ENCODE data around the gene TMEM151B. TPM values are rescaled to one million over a fixed set of nuclear protein-coding genes. Genes with fewer than 3 reads are reported as not detected.

TMEM151B gene
- total and polyA plus RNA-seq, 9 of the 15 experiments (the other 6 are each of a cell fraction or from before 2014, with no cell fraction given) = not detected

DNA sequence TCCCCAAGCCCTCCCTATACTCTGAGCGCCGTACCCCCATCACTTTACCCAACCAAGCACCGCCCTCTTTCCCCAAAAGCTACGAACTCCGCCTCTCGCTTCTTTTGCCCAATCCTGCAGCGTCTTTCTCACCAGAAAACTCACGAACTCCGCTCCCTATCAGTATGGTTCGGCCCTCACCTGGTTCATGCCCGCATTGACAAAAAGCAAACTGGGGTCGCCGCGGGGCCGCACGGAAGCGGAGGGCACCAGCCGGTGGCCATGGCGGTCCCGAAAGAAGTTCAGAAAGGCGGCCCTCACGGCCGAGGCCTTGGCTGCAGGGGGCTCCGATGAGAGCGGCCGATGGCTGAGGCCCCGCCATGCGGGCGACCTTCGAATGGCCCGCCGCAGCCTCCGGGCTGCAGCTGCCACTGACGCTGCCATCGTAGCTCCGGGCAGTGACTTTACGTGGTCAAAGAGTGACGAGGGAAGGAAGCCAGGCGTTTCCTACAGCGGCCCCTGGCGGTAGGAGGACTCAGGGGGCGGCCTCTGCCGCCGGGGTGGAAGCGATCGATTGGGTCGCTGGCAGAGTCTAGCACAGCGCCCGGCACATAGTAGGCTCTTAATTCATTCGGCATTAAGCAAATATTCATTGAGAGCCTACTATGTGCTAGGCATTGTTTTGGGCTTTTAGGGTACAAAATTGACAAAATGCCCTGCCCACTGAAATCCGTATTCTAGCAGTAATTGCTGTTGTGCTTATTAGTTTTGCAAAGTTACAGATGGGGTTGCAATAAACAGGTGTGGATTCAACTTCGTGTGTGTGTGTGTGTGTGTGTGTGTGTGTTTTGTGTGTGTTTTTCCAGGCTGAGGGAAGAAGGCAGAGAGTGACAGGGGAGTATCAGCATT is 42.9 kb downstream of the TMEM151B start, which contains the start of gene AARS2 (continued):
- no peak for TF ChIP-seq ZNF561 (CRISPR knock-in tag; conservative IDR thresholded peaks at IDR 0.05)
- no peak for TF ChIP-seq SMAD2 (IDR thresholded peaks at IDR 0.05; ENCODE audit: low read depth, low read length)
- peak; percentile 72; the same call in 1 of the 2 replicates for TF ChIP-seq ZNF175 (CRISPR knock-in tag; IDR thresholded peaks at IDR 0.05; ENCODE audit: low read depth)
- TF ChIP-seq, protein P1, sequence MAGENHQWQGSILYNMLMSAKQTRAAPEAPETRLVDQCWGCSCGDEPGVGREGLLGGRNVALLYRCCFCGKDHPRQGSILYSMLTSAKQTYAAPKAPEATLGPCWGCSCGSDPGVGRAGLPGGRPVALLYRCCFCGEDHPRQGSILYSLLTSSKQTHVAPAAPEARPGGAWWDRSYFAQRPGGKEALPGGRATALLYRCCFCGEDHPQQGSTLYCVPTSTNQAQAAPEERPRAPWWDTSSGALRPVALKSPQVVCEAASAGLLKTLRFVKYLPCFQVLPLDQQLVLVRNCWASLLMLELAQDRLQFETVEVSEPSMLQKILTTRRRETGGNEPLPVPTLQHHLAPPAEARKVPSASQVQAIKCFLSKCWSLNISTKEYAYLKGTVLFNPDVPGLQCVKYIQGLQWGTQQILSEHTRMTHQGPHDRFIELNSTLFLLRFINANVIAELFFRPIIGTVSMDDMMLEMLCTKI (IDR thresholded peaks at IDR 0.05; ENCODE audit: partially characterized antibody) = no peak
- no peak for TF ChIP-seq ZNF717 (CRISPR knock-in tag; IDR thresholded peaks at IDR 0.05)
- TF ChIP-seq, protein P2, sequence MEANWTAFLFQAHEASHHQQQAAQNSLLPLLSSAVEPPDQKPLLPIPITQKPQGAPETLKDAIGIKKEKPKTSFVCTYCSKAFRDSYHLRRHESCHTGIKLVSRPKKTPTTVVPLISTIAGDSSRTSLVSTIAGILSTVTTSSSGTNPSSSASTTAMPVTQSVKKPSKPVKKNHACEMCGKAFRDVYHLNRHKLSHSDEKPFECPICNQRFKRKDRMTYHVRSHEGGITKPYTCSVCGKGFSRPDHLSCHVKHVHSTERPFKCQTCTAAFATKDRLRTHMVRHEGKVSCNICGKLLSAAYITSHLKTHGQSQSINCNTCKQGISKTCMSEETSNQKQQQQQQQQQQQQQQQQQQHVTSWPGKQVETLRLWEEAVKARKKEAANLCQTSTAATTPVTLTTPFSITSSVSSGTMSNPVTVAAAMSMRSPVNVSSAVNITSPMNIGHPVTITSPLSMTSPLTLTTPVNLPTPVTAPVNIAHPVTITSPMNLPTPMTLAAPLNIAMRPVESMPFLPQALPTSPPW (CRISPR knock-in tag; IDR thresholded peaks at IDR 0.05) = peak; percentile 69
- peak; percentile 99 for TF ChIP-seq XRCC5 (IDR thresholded peaks at IDR 0.05; ENCODE audit: low read depth, low read length)
- TF ChIP-seq EWSR1 (IDR thresholded peaks at IDR 0.05; ENCODE audit: borderline replicate concordance, low read depth, partially characterized antibody) = no peak
- peak; percentile 45; the same call in 1 of the 2 replicates for TF ChIP-seq DMBX1 (CRISPR knock-in tag; IDR thresholded peaks at IDR 0.05; ENCODE audit: borderline replicate concordance)
- TF ChIP-seq, protein P3, sequence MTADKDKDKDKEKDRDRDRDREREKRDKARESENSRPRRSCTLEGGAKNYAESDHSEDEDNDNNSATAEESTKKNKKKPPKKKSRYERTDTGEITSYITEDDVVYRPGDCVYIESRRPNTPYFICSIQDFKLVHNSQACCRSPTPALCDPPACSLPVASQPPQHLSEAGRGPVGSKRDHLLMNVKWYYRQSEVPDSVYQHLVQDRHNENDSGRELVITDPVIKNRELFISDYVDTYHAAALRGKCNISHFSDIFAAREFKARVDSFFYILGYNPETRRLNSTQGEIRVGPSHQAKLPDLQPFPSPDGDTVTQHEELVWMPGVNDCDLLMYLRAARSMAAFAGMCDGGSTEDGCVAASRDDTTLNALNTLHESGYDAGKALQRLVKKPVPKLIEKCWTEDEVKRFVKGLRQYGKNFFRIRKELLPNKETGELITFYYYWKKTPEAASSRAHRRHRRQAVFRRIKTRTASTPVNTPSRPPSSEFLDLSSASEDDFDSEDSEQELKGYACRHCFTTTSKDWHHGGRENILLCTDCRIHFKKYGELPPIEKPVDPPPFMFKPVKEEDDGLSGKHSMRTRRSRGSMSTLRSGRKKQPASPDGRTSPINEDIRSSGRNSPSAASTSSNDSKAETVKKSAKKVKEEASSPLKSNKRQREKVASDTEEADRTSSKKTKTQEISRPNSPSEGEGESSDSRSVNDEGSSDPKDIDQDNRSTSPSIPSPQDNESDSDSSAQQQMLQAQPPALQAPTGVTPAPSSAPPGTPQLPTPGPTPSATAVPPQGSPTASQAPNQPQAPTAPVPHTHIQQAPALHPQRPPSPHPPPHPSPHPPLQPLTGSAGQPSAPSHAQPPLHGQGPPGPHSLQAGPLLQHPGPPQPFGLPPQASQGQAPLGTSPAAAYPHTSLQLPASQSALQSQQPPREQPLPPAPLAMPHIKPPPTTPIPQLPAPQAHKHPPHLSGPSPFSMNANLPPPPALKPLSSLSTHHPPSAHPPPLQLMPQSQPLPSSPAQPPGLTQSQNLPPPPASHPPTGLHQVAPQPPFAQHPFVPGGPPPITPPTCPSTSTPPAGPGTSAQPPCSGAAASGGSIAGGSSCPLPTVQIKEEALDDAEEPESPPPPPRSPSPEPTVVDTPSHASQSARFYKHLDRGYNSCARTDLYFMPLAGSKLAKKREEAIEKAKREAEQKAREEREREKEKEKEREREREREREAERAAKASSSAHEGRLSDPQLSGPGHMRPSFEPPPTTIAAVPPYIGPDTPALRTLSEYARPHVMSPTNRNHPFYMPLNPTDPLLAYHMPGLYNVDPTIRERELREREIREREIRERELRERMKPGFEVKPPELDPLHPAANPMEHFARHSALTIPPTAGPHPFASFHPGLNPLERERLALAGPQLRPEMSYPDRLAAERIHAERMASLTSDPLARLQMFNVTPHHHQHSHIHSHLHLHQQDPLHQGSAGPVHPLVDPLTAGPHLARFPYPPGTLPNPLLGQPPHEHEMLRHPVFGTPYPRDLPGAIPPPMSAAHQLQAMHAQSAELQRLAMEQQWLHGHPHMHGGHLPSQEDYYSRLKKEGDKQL (CRISPR knock-in tag; IDR thresholded peaks at IDR 0.05; ENCODE audit: borderline replicate concordance) = no peak
- peak; percentile 40; the same call in 1 of the 2 replicates for TF ChIP-seq FOSL1 (tag; conservative IDR thresholded peaks at IDR 0.05)
- TF ChIP-seq, protein P4, sequence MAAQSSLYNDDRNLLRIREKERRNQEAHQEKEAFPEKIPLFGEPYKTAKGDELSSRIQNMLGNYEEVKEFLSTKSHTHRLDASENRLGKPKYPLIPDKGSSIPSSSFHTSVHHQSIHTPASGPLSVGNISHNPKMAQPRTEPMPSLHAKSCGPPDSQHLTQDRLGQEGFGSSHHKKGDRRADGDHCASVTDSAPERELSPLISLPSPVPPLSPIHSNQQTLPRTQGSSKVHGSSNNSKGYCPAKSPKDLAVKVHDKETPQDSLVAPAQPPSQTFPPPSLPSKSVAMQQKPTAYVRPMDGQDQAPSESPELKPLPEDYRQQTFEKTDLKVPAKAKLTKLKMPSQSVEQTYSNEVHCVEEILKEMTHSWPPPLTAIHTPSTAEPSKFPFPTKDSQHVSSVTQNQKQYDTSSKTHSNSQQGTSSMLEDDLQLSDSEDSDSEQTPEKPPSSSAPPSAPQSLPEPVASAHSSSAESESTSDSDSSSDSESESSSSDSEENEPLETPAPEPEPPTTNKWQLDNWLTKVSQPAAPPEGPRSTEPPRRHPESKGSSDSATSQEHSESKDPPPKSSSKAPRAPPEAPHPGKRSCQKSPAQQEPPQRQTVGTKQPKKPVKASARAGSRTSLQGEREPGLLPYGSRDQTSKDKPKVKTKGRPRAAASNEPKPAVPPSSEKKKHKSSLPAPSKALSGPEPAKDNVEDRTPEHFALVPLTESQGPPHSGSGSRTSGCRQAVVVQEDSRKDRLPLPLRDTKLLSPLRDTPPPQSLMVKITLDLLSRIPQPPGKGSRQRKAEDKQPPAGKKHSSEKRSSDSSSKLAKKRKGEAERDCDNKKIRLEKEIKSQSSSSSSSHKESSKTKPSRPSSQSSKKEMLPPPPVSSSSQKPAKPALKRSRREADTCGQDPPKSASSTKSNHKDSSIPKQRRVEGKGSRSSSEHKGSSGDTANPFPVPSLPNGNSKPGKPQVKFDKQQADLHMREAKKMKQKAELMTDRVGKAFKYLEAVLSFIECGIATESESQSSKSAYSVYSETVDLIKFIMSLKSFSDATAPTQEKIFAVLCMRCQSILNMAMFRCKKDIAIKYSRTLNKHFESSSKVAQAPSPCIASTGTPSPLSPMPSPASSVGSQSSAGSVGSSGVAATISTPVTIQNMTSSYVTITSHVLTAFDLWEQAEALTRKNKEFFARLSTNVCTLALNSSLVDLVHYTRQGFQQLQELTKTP (IDR thresholded peaks at IDR 0.05; ENCODE audit: low read depth in 1 of 2, partially characterized antibody in 2 of 2) = peak in 1 of 2 experiments; percentile 74
- TF ChIP-seq IFI16 (CRISPR knock-in tag; IDR thresholded peaks at IDR 0.05) = no peak

All from K562 (cell line).